SK-N-SH treated with all-trans-retinoic acid at 6 μM for 48 hours (cell line): ENCODE data around the gene MT1E.
A peak's percentile ranks its signal among the peaks of the same experiment; 100 is the strongest.

Experiments used
- ATAC-seq: fragments of 200-7000 bp; cut with Tn5 transposase; 3 replicates; pipeline ENCODE4 v1.9.1; 2020; ENCODE audit warnings: mild to moderate bottlenecking, moderate library complexity
- ARNTL ChIP-seq: fragments of 450-650 bp; formaldehyde crosslinking; IDR thresholded peaks from 2 replicates; pipeline ENCODE4 v1.5.0; 2020; ENCODE audit warnings: low read depth, mild to moderate bottlenecking, moderate library complexity, borderline replicate concordance
- BACH2 ChIP-seq: fragments of 250-450 bp; sonication (Bioruptor Pico); IDR thresholded peaks from 2 replicates; pipeline ENCODE4 v1.9.0; 2021; ENCODE audit warnings: mild to moderate bottlenecking, borderline replicate concordance
- CSDC2 ChIP-seq: fragments of 250-450 bp; sonication (Bioruptor Pico); IDR thresholded peaks from 2 replicates; pipeline ENCODE4 v1.5.0; 2020; ENCODE audit warnings: mild to moderate bottlenecking, moderate library complexity
- ESRRG ChIP-seq: fragments of 250-450 bp; sonication (Bioruptor Pico); IDR thresholded peaks from 2 replicates; pipeline ENCODE4 v1.6.1; 2021; ENCODE audit warnings: mild to moderate bottlenecking
- GLIS3 ChIP-seq: fragments of 250-450 bp; sonication (Bioruptor Pico); IDR thresholded peaks from 2 replicates; pipeline ENCODE4 v1.5.0; 2020; ENCODE audit warnings: mild to moderate bottlenecking, moderate library complexity
- ISL1 ChIP-seq: fragments of 250-450 bp; sonication (Bioruptor Pico); IDR thresholded peaks from 2 replicates; pipeline ENCODE4 v2.1.2; 2022; ENCODE audit warnings: mild to moderate bottlenecking, moderate library complexity
- POU6F1 ChIP-seq: fragments of 250-450 bp; sonication (Bioruptor Pico); IDR thresholded peaks from 2 replicates; pipeline ENCODE4 v1.8.0; 2021; ENCODE audit warnings: low read depth, mild to moderate bottlenecking, moderate library complexity, borderline replicate concordance
- PPARA ChIP-seq: fragments of 250-450 bp; sonication (Bioruptor Pico); IDR thresholded peaks from 2 replicates; pipeline ENCODE4 v1.5.0; 2020; ENCODE audit warnings: mild to moderate bottlenecking, borderline replicate concordance
- RARB ChIP-seq: fragments of 250-450 bp; sonication (Bioruptor Pico); IDR thresholded peaks from 2 replicates; pipeline ENCODE4 v1.8.0; 2021; ENCODE audit warnings: mild to moderate bottlenecking, moderate library complexity
- SNAI2 ChIP-seq: fragments of 250-450 bp; sonication (Bioruptor Pico); IDR thresholded peaks from 2 replicates; pipeline ENCODE4 v1.5.0; 2020; ENCODE audit warnings: mild to moderate bottlenecking, moderate library complexity
- TCF4 ChIP-seq: fragments of 250-450 bp; sonication (Bioruptor Pico); IDR thresholded peaks from 2 replicates; pipeline ENCODE4 v1.8.0; 2021; ENCODE audit warnings: mild to moderate bottlenecking, moderate library complexity, borderline replicate concordance
- TOX ChIP-seq: fragments of 250-450 bp; sonication (Bioruptor Pico); IDR thresholded peaks from 2 replicates; pipeline ENCODE4 v1.8.0; 2021; ENCODE audit warnings: mild to moderate bottlenecking, moderate library complexity, borderline replicate concordance
- ZC3H10 ChIP-seq: fragments of 250-450 bp; sonication (Bioruptor Pico); IDR thresholded peaks from 2 replicates; pipeline ENCODE4 v1.5.1; 2021; ENCODE audit warnings: mild to moderate bottlenecking, moderate library complexity
- ZFP3 ChIP-seq: fragments of 250-450 bp; sonication (Bioruptor Pico); IDR thresholded peaks from 2 replicates; pipeline ENCODE4 v1.5.0; 2020; ENCODE audit warnings: mild to moderate bottlenecking, moderate library complexity
- ZFP30 ChIP-seq: fragments of 450-650 bp; formaldehyde crosslinking; IDR thresholded peaks from 2 replicates; pipeline ENCODE4 v1.5.0; 2022; ENCODE audit warnings: mild to moderate bottlenecking, moderate library complexity
- ZNF565 ChIP-seq: fragments of 450-650 bp; formaldehyde crosslinking; conservative IDR thresholded peaks from 2 replicates; pipeline ENCODE4 v1.5.0; 2020; ENCODE audit warnings: low read depth, mild to moderate bottlenecking, moderate library complexity
- ZNF70 ChIP-seq: fragments of 450-650 bp; formaldehyde crosslinking; IDR thresholded peaks from 2 replicates; pipeline ENCODE4 v1.5.0; 2020; ENCODE audit warnings: mild to moderate bottlenecking, moderate library complexity
- ZNF8 ChIP-seq: fragments of 450-650 bp; formaldehyde crosslinking; IDR thresholded peaks from 2 replicates; pipeline ENCODE4 v1.5.0; 2020; ENCODE audit warnings: mild to moderate bottlenecking, moderate library complexity
- TF ChIP-seq, protein P1 (sequence below): fragments of 250-450 bp; sonication (Bioruptor Pico); IDR thresholded peaks from 2 replicates; pipeline ENCODE4 v1.8.0; 2020; ENCODE audit warnings: mild to moderate bottlenecking, moderate library complexity, borderline replicate concordance
- TF ChIP-seq, protein P2 (sequence below): fragments of 250-450 bp; sonication (Bioruptor Pico); IDR thresholded peaks from 2 replicates; pipeline ENCODE4 v1.5.1; 2021; ENCODE audit warnings: mild to moderate bottlenecking, moderate library complexity
- TF ChIP-seq, protein P3 (sequence below): fragments of 250-450 bp; sonication (Bioruptor Pico); IDR thresholded peaks from 2 replicates; pipeline ENCODE4 v1.5.0; 2020; ENCODE audit warnings: mild to moderate bottlenecking, moderate library complexity

MT1E gene

GRCh38 chr16:56631197-56631596, 5.6 kb downstream of the MT1E start (continued):
- TF ChIP-seq, protein P1, sequence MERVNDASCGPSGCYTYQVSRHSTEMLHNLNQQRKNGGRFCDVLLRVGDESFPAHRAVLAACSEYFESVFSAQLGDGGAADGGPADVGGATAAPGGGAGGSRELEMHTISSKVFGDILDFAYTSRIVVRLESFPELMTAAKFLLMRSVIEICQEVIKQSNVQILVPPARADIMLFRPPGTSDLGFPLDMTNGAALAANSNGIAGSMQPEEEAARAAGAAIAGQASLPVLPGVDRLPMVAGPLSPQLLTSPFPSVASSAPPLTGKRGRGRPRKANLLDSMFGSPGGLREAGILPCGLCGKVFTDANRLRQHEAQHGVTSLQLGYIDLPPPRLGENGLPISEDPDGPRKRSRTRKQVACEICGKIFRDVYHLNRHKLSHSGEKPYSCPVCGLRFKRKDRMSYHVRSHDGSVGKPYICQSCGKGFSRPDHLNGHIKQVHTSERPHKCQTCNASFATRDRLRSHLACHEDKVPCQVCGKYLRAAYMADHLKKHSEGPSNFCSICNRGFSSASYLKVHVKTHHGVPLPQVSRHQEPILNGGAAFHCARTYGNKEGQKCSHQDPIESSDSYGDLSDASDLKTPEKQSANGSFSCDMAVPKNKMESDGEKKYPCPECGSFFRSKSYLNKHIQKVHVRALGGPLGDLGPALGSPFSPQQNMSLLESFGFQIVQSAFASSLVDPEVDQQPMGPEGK (CRISPR knock-in tag) = no peak
- TF ChIP-seq SNAI2 (CRISPR knock-in tag) = no peak
- no peak for TF ChIP-seq ZNF565 (CRISPR knock-in tag)

DNA sequence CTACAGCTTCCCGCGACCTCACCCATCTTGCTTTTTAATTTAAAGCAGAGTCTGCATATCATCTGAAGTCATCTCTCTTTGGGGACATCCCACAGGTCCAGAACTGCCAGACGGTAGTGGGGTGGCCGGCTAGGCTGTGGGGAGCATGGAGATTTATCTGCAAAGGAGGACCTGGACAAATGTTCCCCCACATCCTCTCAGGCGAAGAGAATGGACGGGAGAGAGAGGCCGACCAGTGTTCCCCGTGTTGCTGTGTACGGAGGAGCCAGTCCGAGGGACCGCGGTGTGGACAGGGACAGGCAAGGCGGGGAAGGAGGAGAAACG, 6.2 kb downstream of the MT1E start:
- ATAC-seq = no peak
- TF ChIP-seq TCF4 (CRISPR knock-in tag) = no peak
- no peak for TF ChIP-seq ZFP3
- no peak for TF ChIP-seq ISL1 (CRISPR knock-in tag)
- no peak for TF ChIP-seq ZNF70 (CRISPR knock-in tag)
- no peak for TF ChIP-seq BACH2 (CRISPR knock-in tag)
- TF ChIP-seq ESRRG = no peak

DNA sequence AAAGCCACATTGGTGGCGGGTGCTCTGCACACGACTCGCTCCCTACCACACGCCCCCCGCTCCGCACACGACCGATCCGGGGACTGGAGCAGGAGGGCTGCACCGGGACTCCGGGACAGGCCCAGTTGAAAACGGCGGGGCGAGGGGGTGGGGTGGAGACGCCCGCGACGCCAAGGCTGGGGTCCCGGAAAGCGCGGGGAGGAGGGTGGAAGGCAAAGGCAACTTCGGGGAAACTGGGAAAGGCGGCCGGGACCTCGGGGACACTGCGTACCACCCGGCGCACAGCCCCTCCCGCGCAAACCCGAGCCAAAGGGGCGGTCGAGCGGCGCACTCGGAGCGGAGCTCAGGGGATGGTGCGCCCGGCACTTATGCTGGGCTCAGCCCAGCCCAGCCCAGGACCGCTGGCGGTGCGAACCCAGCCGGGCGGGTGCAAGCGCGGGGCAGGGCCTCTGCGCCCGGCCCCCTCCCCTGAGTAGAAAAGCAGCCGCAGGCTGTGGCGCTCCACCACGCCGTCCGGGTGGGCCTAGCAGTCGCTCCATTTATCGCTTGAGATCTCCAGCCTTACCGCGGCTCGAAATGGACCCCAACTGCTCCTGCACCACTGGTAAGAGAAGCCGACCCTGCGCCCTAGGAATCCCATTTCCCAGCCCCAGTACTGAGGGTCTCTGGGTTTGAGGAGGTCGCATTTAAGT, 6.7 kb downstream of the MT1E start, which contains the start of gene MT1M:
Gene MT1M (plus strand): TSS at position 504 of the 692 bp plus-strand sequence. CDS start 73 bp downstream, at position 577.
- peak; percentile 63 for ATAC-seq
- TF ChIP-seq, protein P2, sequence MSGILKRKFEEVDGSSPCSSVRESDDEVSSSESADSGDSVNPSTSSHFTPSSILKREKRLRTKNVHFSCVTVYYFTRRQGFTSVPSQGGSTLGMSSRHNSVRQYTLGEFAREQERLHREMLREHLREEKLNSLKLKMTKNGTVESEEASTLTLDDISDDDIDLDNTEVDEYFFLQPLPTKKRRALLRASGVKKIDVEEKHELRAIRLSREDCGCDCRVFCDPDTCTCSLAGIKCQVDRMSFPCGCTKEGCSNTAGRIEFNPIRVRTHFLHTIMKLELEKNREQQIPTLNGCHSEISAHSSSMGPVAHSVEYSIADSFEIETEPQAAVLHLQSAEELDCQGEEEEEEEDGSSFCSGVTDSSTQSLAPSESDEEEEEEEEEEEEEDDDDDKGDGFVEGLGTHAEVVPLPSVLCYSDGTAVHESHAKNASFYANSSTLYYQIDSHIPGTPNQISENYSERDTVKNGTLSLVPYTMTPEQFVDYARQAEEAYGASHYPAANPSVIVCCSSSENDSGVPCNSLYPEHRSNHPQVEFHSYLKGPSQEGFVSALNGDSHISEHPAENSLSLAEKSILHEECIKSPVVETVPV (CRISPR knock-in tag) = no peak
- TF ChIP-seq POU6F1 (CRISPR knock-in tag) (no peak), PPARA (CRISPR knock-in tag) (no peak), TCF4 (CRISPR knock-in tag) (no peak), TOX (CRISPR knock-in tag) (no peak), ISL1 (CRISPR knock-in tag) (no peak), CSDC2 (no peak), ARNTL (CRISPR knock-in tag) (no peak), ESRRG (no peak), ZNF70 (CRISPR knock-in tag) (no peak), BACH2 (CRISPR knock-in tag) (no peak), ZFP3 (no peak), ZNF8 (CRISPR knock-in tag) (no peak), ZFP30 (CRISPR knock-in tag) (no peak), GLIS3 (no peak), RARB (CRISPR knock-in tag) (no peak), ZC3H10 (CRISPR knock-in tag) (no peak), SNAI2 (CRISPR knock-in tag) (no peak)
- TF ChIP-seq, protein P1 (CRISPR knock-in tag) = no peak
- TF ChIP-seq, protein P3, sequence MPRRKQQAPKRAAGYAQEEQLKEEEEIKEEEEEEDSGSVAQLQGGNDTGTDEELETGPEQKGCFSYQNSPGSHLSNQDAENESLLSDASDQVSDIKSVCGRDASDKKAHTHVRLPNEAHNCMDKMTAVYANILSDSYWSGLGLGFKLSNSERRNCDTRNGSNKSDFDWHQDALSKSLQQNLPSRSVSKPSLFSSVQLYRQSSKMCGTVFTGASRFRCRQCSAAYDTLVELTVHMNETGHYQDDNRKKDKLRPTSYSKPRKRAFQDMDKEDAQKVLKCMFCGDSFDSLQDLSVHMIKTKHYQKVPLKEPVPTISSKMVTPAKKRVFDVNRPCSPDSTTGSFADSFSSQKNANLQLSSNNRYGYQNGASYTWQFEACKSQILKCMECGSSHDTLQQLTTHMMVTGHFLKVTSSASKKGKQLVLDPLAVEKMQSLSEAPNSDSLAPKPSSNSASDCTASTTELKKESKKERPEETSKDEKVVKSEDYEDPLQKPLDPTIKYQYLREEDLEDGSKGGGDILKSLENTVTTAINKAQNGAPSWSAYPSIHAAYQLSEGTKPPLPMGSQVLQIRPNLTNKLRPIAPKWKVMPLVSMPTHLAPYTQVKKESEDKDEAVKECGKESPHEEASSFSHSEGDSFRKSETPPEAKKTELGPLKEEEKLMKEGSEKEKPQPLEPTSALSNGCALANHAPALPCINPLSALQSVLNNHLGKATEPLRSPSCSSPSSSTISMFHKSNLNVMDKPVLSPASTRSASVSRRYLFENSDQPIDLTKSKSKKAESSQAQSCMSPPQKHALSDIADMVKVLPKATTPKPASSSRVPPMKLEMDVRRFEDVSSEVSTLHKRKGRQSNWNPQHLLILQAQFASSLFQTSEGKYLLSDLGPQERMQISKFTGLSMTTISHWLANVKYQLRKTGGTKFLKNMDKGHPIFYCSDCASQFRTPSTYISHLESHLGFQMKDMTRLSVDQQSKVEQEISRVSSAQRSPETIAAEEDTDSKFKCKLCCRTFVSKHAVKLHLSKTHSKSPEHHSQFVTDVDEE (CRISPR knock-in tag) = no peak
- TF ChIP-seq, all 23 proteins: peak for 0
